ENCODE results near the gene ADCY10. TPM values are rescaled to one million over a fixed set of nuclear protein-coding genes. Genes with fewer than 3 reads are reported as not detected.
"Not testable (repeated sequence)": the region's sequence is repeated elsewhere in the genome, so short reads cannot be mapped to it uniquely, and the experiment has no call there.

ADCY10 gene, protein sequence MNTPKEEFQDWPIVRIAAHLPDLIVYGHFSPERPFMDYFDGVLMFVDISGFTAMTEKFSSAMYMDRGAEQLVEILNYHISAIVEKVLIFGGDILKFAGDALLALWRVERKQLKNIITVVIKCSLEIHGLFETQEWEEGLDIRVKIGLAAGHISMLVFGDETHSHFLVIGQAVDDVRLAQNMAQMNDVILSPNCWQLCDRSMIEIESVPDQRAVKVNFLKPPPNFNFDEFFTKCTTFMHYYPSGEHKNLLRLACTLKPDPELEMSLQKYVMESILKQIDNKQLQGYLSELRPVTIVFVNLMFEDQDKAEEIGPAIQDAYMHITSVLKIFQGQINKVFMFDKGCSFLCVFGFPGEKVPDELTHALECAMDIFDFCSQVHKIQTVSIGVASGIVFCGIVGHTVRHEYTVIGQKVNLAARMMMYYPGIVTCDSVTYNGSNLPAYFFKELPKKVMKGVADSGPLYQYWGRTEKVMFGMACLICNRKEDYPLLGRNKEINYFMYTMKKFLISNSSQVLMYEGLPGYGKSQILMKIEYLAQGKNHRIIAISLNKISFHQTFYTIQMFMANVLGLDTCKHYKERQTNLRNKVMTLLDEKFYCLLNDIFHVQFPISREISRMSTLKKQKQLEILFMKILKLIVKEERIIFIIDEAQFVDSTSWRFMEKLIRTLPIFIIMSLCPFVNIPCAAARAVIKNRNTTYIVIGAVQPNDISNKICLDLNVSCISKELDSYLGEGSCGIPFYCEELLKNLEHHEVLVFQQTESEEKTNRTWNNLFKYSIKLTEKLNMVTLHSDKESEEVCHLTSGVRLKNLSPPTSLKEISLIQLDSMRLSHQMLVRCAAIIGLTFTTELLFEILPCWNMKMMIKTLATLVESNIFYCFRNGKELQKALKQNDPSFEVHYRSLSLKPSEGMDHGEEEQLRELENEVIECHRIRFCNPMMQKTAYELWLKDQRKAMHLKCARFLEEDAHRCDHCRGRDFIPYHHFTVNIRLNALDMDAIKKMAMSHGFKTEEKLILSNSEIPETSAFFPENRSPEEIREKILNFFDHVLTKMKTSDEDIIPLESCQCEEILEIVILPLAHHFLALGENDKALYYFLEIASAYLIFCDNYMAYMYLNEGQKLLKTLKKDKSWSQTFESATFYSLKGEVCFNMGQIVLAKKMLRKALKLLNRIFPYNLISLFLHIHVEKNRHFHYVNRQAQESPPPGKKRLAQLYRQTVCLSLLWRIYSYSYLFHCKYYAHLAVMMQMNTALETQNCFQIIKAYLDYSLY (N-terminal part only)
- not detected in 2 replicates for total RNA-seq (2014; rRNA removed; shearing (Covaris generic))

GRCh38 chr1:167913895-167914496, at the start of gene ADCY10:
ADCY10 (minus strand) TSS chr1:167914134; CDS start chr1:167905140, 8,994 bp downstream.
- no peak for DNase-seq (ENCODE audit: low spot score)

GRCh38 chr1:167957710-167958109, 43.8 kb upstream of the ADCY10 start:
- peak; percentile 13 for DNase-seq (ENCODE audit: low spot score)

- no peak for DNase-seq (ENCODE audit: low spot score)
These were observed 42.0 kb upstream of the ADCY10 start for GRCh38 chr1:167955915-167956314.

DNA sequence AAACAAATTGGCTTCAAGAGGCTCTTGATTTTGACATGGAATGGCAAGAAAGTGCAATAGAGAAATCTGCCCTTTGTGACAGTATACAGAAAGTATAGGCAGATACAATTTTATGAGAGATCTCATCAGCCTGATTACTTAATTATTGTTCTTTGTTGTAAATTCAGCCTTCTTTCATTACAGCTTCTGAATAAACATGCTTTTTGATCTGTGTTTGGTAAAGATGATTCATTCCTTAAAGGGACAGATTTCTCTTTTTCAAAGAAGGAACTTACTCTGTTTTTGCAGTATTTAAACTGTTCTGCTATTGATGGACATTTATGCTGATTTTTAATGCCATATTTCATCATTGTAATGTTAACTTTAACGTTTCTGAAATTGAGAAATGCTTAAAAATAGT, 36.6 kb upstream of the ADCY10 start:
- DNase-seq (ENCODE audit: low spot score): no peak

GRCh38 chr1:167949785-167950184, 35.9 kb upstream of the ADCY10 start:
- no peak for DNase-seq (ENCODE audit: low spot score)

DNA sequence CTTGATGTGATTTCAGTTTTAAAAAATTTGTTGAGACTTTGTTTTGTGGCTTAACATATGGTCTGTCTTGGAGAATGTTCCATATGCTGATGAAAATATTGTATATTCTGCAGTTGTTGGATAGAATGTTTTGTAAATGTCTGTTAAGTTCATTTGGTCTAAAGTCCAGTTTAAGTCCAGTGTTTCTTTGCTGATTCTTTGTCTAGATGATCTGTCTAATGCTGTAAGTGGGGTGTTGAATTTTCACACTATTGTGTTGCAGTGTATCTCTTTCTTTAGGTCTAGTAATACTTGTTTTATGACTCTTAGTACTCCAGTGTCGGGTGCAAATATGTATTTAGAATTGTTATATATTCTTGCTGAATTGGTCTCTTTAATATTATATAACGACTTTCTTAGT, 33.8 kb upstream of the ADCY10 start:
- no peak for DNase-seq (ENCODE audit: low spot score)

GRCh38 chr1:167943541-167943940, 29.6 kb upstream of the ADCY10 start:
- no peak for DNase-seq (ENCODE audit: low spot score)

- DNase-seq (ENCODE audit: low spot score): no peak
These were observed 26.3 kb upstream of the ADCY10 start for GRCh38 chr1:167940264-167940663.

- DNase-seq (ENCODE audit: low spot score): no peak
These were observed 24.2 kb upstream of the ADCY10 start for GRCh38 chr1:167938080-167938636.

- DNase-seq (ENCODE audit: low spot score): no peak
These were observed 23.7 kb upstream of the ADCY10 start for GRCh38 chr1:167937709-167938010.

DNA sequence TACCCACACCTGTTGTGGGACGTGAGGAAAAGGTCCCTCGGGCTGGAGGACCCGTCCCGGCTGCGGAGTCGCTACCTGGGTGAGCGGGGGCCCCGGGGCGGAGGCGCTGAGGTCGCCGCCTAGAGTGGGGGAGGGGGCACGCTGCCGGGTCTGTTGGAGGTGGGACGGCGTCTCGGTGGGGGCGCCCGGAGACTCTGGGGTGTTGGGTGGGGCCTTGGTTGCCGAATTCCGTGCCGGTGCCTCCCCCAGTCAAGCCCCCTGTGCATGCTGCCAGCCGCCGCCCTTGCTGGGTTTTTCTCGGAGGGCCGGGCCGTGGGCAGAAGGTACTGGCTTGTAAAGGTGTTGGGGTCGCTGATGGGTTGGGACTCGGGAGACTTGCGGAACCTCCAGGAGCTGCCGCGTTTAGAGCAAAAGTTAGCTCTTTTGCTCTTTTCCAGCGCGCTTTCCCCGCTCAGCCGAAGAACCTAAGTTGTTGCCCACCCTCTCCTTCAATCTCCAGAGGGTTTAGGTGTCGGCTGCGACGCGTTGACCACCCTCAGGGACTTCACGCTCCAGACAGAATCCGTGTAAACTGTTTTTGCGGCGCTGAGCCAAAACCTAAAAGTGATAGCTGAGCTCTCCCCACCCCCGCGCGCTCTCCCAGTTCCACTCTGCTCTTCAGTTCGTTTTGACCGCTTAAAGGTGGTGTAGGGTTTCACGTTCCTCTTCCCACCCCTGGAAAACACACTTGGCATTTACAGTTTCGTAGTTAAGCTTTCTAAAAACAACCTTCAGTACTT, 23.2 kb upstream of the ADCY10 start, which contains the start of gene MPC2:
Gene MPC2, minus strand, starts transcription at position 143 of the 779 bp plus-strand sequence. CDS start 1,231 bp downstream, outside the sequence.
- DNase-seq (ENCODE audit: low spot score): peak; percentile 79

- peak; percentile 99 for DNase-seq (ENCODE audit: low spot score)
These were observed 22.4 kb upstream of the ADCY10 start, which contains the start of gene DCAF6 for GRCh38 chr1:167936068-167936929. DCAF6 (plus strand) TSS chr1:167936683; CDS start chr1:167936912, 229 bp downstream.

DNA sequence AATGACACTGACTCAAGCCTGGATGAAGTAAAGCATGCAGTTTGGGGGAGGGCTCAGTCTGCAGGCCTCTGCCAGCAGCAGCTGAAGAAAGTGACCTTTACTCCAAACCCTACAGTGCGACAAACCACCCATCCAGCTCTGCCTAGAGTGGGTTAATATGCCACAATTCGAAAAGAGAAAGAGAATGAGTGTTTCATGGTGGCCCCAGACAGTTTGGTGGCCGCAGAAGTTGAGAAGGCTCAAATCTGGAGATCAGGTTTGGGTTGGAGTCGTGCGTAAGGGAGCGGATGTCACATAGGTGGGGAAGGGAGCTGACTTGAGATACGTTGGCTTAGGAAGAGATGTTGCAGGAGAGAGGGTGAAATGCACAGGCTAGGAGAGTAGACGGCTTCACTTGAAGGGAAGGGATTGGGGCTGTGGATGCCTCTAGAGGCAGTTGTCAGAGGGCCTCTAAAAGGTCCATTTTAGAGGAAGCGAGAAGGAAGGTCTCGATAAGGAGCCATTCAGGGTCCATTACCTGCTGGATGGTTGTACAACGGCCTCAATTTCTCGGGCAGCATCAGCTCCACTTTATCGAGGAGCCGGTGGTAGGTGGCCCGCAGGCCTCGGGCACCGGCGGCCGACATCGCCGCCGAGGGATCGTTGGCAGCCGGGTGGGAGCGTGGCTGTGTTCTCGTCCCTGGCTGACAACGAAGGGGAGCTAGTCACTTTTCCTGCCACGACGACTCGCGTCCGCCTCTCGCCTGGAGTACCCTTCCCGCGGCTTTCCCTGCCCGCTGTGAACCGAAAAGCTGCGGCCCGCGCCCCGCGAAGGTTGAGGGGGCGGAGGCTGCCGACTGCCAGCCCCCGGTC, 21.5 kb upstream of the ADCY10 start:
- peak; percentile 56 for DNase-seq (ENCODE audit: low spot score)

GRCh38 chr1:167934426-167935215, 20.7 kb upstream of the ADCY10 start:
- no peak for DNase-seq (ENCODE audit: low spot score)

- DNase-seq (ENCODE audit: low spot score): no peak
These were observed 19.9 kb upstream of the ADCY10 start for GRCh38 chr1:167933788-167934187.

GRCh38 chr1:167929725-167930124, 15.8 kb upstream of the ADCY10 start:
- no peak for DNase-seq (ENCODE audit: low spot score)

DNA sequence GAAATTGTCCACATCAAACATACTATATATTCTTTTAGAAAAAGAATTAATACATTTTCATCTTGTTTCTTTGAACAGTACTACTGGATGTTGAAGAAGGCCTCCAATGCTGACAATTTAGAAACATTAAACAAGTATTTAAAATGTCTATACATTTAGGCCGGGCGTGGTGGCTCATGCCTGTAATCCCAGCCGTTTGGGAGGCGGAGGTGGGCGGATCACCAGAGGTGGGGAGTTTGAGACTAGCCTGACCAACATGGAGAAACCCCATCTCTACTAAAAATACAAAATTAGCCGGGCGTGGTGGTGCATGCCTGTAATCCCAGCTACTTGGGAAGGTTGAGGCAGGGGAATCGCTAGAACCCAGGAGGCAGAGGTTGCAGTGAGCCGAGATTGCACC, 15.0 kb upstream of the ADCY10 start:
- not testable (repeated sequence) for DNase-seq (ENCODE audit: low spot score)

Measured in A172 (cell line).